GM19240 (cell line): ENCODE measurements around the gene GDF11.
"Not testable (repeated sequence)": the region's sequence is repeated elsewhere in the genome, so short reads cannot be mapped to it uniquely, and the experiment has no call there.

Experiments used
- DNase-seq: peaks from one replicate; pipeline ENCODE4 v3.0.0; 2011; ENCODE audit warnings: low spot score; ENCODE audit not compliant: insufficient read length

Gene GDF11

GRCh38 chr12:55741931-55742680 lies 816 bp upstream of the GDF11 start:
- no peak for DNase-seq

- DNase-seq = no peak
Observed at GRCh38 chr12:55743406-55744339, 751 bp downstream of the GDF11 start.

GRCh38 chr12:55744340-55745030 lies 1.6 kb downstream of the GDF11 start:
- no peak for DNase-seq

GRCh38 chr12:55745361-55746173 lies 2.6 kb downstream of the GDF11 start:
- DNase-seq = no peak

- no peak for DNase-seq
Observed at GRCh38 chr12:55746174-55746912, 3.4 kb downstream of the GDF11 start.

- DNase-seq = no peak
Observed at GRCh38 chr12:55746913-55747231, 4.0 kb downstream of the GDF11 start.

- DNase-seq = no peak
Observed at GRCh38 chr12:55748230-55748993, 5.5 kb downstream of the GDF11 start.

- no peak for DNase-seq
Observed at GRCh38 chr12:55755246-55755645, 12.3 kb downstream of the GDF11 start.

- no peak for DNase-seq
Observed at GRCh38 chr12:55757701-55758100, 14.8 kb downstream of the GDF11 start.

GRCh38 chr12:55758575-55758974 lies 15.7 kb downstream of the GDF11 start:
- DNase-seq = not testable (repeated sequence)

GRCh38 chr12:55760663-55761062 lies 17.7 kb downstream of the GDF11 start:
- DNase-seq = no peak

GRCh38 chr12:55762646-55763045 lies 19.7 kb downstream of the GDF11 start:
- no peak for DNase-seq

- DNase-seq = no peak
Observed at GRCh38 chr12:55765736-55766290, 22.9 kb downstream of the GDF11 start.

GRCh38 chr12:55767156-55767555 lies 24.2 kb downstream of the GDF11 start:
- no peak for DNase-seq

- DNase-seq = no peak
Observed at GRCh38 chr12:55771736-55772135, 28.8 kb downstream of the GDF11 start.

GRCh38 chr12:55777856-55778255 lies 34.9 kb downstream of the GDF11 start:
- no peak for DNase-seq

- no peak for DNase-seq
Observed at GRCh38 chr12:55780685-55781084, 37.8 kb downstream of the GDF11 start.

GRCh38 chr12:55788546-55788945 lies 45.6 kb downstream of the GDF11 start:
- DNase-seq = no peak

- no peak for DNase-seq
Observed at GRCh38 chr12:55789171-55789570, 46.2 kb downstream of the GDF11 start.
